Left kidney (tissue), 2 donors: ENCODE results near the gene ATP6V0B. TPM values are rescaled to one million over a fixed set of nuclear protein-coding genes. Genes with fewer than 3 reads are reported as not detected.

Experiments used
- DNase-seq: peaks from one replicate; pipeline ENCODE4 v3.0.0-alpha.2; 2013
- polyA plus RNA-seq: library from polyadenylated mRNA; unstranded; fragments of 120-200 nt; gene quantifications from one replicate; pipeline ENCODE4 v1.2.1, GENCODE V29; 2013; ENCODE audit not compliant: insufficient read length

ATP6V0B gene
- polyA plus RNA-seq, 1 donor = 118 TPM

DNA sequence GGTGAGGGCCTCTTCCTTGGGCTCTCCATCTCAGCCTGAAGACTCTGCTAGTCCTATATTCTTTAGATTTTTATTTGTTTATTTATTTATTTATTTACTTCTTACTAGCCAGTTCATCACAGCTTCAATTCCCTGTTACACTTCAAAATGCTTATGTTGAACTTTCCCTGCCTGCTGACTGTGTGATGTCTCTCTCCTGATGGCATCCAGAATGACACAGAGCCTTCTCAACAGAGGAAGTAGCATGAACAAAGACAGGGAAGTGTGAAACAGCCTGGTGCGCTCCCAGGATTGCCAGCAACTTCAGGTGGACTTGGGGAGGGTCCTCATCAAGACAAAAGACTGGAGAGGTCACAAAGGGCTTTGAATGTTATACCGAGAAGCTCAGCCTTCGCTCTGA is 32.3 kb upstream of the ATP6V0B start:
- no peak for DNase-seq

GRCh38 chr1:43944860-43945259 is 29.9 kb upstream of the ATP6V0B start:
- DNase-seq = no peak

GRCh38 chr1:43945674-43946235 is 29.0 kb upstream of the ATP6V0B start:
- no peak for DNase-seq

DNA sequence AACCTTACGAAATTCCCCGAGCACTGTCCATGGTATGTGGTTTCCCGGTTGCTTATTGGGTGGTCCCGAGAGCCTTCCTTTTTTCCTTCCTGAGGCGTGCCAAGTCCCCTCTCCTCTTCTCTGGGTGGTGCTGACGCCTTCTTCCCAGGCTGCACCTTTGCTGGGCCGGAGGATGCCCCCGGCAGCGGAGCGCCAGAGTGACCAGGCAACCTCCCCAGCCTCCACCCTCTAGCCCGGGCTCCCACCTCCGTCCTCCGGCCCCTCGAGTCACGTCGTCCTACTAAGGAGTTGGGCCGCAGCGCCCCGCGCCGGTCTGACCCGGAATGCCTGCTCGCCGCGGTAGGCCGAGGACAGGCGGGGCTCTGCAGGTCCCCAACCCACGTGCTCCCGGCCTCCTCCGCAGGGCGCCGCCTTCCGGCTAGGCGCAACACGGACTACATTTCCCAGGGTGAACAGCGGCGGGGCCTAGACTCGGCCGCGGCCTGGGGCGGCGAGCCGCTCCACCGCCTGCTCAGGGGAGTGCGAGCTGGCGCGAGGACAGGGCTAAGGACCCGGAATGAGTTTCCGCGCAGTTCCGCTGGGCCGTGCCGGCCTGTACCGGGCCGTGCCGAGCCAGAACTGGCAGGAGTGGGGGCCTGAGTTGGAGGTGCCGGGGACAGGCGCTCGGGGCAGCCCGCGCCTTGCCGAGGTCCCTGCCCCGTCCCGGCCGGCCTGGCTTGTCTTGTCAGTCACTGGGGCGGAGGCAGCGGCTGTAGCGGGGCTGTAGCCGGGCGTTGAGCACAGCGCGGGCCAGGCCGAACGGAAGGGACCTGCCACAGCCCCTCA is 28.3 kb upstream of the ATP6V0B start, which contains the start of gene IPO13:
Gene IPO13 (plus strand): TSS at position 715 of the 825 bp plus-strand sequence. CDS start 651 bp downstream, outside the sequence.
- DNase-seq = peak; percentile 95

- DNase-seq = no peak
Measured at GRCh38 chr1:43947061-43947873, 27.5 kb upstream of the ATP6V0B start.

DNA sequence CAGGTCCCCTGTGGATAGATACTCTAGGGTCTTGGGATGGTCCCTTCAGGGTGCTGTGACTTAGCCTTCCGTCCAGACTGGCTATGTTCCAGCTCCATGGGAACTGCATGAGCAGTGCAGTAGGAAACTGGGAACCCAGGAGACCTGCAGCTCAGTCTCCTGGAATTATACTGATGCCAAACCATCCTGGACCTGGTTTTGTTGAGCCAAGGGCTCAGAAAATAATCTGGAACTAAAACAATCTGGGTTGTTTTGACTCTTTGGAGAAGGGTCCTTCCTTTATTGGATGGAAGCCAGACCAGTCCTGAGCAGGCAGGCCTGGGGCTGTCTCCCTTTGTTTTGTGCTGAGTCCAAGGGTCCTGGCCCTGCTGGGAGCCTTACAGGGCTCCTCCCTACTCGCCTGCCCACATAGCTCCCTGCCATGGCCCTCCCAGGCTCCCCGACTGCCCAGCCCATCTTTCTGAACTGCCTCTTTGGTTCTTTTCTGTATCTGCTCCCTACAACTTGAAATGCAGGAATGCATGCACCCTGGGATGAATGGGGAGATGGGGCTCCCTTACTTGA is 26.8 kb upstream of the ATP6V0B start:
- DNase-seq = no peak

GRCh38 chr1:43949678-43950077 is 25.1 kb upstream of the ATP6V0B start:
- no peak for DNase-seq

GRCh38 chr1:43951021-43951985 is 23.5 kb upstream of the ATP6V0B start:
- DNase-seq = no peak

DNA sequence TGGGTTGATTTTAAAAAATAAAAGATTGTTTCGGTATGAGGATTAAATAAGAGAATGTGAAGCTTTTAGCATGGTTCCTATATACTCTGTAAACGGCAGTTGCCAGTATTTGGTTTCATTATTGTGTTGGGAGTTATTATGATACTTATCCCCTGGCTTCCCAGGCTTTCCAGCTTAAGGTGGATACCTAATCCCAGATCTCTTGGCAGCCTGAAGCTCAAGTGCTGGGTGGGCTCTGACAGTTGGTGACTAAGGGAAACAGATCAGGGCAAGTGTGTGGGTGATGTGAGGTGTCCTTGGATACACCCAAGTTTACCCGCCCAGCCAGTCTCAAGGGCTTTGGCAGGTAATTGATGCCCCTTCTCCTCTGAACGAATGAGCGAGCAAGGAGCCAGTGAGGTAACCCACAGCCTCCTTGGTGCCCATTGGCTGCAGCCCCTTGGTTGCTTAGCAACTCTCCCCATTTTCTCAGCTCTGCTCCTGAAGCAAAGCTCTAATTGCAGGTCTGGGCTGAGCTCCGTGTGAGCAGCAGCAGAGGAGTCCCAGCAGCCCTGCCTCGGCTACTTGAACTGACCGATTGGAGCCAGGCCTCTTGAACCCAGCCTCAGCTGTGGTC is 21.9 kb upstream of the ATP6V0B start:
- DNase-seq = peak; percentile 64

DNA sequence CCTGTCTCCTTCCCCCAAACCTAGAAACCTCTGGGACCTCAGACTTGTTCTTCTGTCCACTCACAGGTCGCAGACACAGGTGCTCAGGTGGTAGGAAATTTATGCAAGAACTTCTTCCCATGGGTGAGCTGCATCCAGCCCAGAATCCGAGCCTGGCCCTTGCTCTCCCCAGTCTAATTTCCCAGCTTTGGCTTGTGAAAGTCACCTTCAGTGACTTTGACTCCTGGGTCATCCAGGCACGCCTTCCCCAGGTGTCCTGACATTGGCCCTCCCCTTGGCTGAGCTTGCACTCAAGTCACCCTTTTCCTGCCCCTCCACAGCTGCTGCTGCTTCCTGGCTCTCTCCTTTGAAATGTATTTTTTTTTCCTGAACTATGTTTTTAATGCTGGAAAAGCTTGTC is 21.4 kb upstream of the ATP6V0B start:
- no peak for DNase-seq

DNA sequence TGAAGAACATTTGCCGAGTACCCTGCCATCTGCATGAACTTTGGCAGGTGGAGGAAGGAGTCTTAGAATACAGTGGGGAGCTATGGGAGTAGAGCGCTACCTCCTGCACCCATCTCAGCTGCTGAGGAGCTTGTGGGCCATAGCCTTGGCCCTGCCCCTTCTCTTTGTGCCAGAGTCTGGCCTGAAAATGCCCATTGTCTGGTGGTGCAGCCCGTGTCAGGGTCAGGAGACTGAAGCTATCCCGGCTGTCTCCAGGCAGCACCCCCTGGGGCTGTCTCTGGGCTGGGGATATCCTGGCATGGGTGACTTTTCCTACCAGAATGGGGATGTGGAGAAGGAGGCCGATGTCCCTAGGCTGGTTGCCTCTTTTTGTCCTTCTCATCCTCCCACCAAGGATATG is 20.7 kb upstream of the ATP6V0B start:
- no peak for DNase-seq

DNA sequence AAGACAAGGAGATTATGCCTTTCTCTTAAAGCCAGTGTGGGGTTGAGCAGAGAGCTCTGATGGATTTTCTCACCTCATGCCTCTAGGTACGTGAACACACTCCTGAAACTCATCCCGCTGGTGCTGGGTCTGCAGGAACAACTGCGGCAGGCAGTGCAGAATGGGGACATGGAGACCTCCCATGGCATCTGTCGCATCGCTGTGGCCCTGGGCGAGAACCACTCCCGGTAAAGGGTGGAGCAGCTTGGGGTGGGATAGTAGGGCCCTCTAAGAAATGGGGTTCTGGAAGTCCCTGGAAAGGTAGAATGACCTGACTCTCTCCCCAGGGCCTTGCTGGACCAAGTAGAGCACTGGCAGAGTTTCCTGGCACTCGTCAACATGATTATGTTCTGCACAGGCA is 18.5 kb upstream of the ATP6V0B start:
- DNase-seq = no peak

DNA sequence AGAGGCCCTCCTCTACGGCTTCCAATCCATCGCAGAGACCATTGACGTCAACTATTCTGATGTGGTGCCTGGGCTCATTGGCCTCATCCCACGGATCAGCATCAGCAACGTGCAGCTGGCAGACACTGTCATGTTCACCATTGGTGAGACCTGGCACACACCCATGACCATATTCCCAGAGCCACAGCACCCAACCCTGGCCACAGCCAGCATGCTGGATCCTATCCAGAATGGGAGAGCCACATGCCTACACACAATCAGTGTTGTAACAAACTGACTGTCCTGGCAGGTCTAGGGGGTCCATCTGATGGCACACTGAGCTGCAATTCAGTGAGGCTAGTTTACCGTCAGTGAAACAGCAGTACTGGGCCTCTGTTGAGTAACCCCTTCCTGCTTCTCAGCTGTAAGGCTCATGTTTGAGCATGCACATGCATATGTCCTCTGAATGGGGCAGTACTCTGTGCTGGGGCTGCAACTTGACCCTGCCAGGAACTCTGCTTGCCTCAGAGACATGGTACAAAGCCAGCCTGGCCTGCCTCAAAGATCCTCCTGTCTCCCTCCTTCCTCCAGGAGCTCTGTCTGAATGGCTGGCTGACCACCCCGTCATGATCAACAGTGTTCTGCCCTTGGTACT is 17.2 kb upstream of the ATP6V0B start:
- DNase-seq = no peak

- no peak for DNase-seq
Measured at GRCh38 chr1:43958351-43959255, 16.2 kb upstream of the ATP6V0B start.

GRCh38 chr1:43960798-43961197 is 14.0 kb upstream of the ATP6V0B start:
- DNase-seq = no peak

DNA sequence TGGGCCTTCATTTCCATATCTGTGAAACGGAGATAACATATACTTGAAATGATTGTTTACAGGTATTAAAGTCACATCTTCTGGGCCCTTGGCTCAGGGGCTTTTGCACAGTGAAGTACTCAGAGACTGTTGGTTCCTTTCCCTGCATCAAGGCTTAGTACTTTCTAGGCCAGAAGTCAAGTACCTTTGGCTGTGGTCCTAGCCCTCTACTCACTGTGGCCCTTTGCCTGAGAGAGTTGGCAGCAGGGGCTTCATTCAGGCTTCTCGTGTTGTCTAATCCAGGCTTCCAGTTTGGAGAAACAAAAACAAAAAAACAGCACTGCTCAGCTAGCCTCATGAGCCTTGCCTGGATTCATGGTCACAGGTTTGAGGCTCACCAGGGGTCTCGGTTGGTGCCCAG is 13.1 kb upstream of the ATP6V0B start:
- DNase-seq = no peak

DNA sequence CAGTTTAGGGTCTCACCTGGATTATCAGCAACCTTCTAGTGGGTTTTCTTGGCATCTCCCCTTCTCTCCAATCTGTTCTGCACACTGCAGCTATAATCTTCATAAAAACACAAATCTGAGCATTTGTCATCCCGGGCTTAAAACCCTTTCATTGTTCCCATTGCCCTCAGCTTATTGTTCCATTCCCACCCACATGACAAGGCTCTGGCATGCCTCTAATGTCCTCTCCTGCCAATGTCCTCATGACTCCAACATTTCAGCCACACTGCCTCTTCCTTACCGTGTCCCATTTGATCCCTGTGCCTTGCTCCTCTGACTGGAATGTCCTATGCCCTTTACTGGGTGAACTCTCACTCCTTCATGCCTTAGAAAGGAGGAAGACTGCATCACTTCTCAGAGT is 12.4 kb upstream of the ATP6V0B start:
- DNase-seq = no peak

DNA sequence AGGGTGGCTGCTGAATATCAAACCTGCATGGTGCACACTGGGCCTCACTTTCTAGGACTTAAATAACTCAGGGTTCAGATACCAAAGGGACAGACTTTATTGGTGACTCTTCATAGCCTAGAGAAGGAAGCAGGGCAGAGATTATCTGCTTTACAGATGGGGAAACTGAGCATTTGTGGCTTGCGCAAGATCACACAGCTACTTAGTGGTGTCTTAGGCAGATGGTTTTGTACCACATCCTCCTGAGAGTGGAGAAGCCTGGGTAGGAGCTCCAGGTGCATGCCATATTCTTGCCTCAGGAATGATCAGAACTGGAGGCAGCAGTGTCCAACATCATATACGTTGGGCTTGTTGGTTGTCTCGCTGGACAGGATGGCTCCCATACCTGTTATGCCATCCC is 11.8 kb upstream of the ATP6V0B start:
- no peak for DNase-seq

- no peak for DNase-seq
Measured at GRCh38 chr1:43963890-43964289, 10.9 kb upstream of the ATP6V0B start.
